ENCODE data around the gene HRNR.

The HRNR gene

GRCh38 chr1:152188673-152189591 is 35.1 kb downstream of the HRNR start:
- peak; percentile 27 for DNase-seq (ENCODE audit: low read depth)

GRCh38 chr1:152186556-152187285 is 37.3 kb downstream of the HRNR start:
- no peak for DNase-seq (ENCODE audit: low read depth)

- DNase-seq (ENCODE audit: low read depth) = peak; percentile 40
These were observed 38.2 kb downstream of the HRNR start for GRCh38 chr1:152185544-152186391.

- DNase-seq (ENCODE audit: low read depth) = no peak
These were observed 41.0 kb downstream of the HRNR start for GRCh38 chr1:152182944-152183361.

- DNase-seq (ENCODE audit: low read depth) = no peak
These were observed 41.6 kb downstream of the HRNR start for GRCh38 chr1:152182431-152182830.

- DNase-seq (ENCODE audit: low read depth) = no peak
These were observed 44.4 kb downstream of the HRNR start for GRCh38 chr1:152179566-152179965.

GRCh38 chr1:152170287-152170905 is 53.6 kb downstream of the HRNR start:
- no peak for DNase-seq (ENCODE audit: low read depth)

GRCh38 chr1:152169366-152170025 is 54.5 kb downstream of the HRNR start:
- no peak for DNase-seq (ENCODE audit: low read depth)

- DNase-seq (ENCODE audit: low read depth) = no peak
These were observed 55.5 kb downstream of the HRNR start for GRCh38 chr1:152168535-152168868.

GRCh38 chr1:152167835-152168534 is 56.0 kb downstream of the HRNR start:
- DNase-seq (ENCODE audit: low read depth) = no peak

- DNase-seq (ENCODE audit: low read depth) = no peak
These were observed 57.0 kb downstream of the HRNR start for GRCh38 chr1:152166966-152167365.

GRCh38 chr1:152165286-152166077 is 58.5 kb downstream of the HRNR start:
- DNase-seq (ENCODE audit: low read depth) = no peak

GRCh38 chr1:152164517-152165136 is 59.4 kb downstream of the HRNR start:
- no peak for DNase-seq (ENCODE audit: low read depth)

- no peak for DNase-seq (ENCODE audit: low read depth)
These were observed 61.1 kb downstream of the HRNR start for GRCh38 chr1:152162792-152163463.

Data from CMK (cell line).